GM04503 (cell line): ENCODE data around the gene SDF4.

Experiments used
- DNase-seq: peaks from one replicate; pipeline ENCODE4 v3.0.0-alpha.2; 2012; ENCODE audit warnings: low read depth

The SDF4 gene

GRCh38 chr1:1231400-1232207, at the start of gene SDF4:
Gene SDF4 (minus strand): TSS chr1:1232001. CDS start chr1:1228772, 3,229 bp downstream.
- DNase-seq, result peak; percentile 67

DNA sequence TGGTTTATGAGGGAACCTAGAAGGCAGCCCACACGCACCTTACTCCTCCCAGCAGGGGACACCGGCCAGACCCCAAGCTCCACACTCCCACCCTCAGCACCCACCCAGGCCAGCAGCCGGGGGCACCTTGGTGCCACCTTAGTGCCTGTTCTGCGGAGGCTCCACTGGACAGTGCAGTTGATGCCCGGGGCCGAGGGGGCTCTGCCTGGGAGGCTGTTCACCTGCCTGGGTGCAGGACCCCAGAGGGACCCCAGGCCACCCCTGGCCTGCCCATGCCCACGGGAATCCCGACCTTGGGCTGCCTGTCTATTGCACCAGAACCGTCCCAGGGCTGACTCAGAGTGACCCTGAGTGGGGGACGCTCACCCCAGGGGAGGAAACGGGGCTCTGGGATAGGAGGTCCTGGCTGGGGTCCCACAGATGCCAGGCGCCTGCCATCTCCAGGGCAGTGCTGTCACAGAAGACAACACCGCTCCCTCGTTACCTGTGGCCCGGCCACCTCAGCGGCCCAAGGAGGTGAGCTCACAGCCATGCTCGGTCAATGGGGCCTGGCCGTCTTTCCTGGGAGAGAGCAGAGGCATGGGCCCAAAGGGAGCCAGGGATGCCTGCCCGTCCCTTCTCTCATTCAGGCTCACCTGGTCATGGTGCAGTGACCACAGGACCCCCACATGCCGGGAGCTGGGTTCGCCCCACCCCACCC, 49.1 kb upstream of the SDF4 start:
- no peak for DNase-seq

DNA sequence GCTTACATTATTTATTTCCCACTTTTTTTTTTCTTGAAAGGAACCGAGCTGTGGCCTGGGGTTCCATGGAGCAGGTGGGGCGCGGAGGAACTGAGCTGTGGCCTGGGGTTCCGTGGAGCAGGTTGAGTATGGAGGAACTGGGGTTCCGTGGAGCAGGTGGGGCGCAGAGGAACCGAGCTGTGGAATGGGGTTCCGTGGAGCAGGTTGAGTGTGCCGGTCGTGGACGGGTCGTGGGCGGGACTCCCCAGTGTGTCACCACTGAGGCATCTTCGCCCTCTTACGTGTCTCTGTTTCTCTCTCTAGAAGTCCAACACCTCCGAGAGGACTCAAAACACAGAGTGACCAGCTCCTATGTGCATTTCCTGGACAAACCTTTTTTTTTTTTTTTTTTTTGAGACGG, 47.2 kb upstream of the SDF4 start:
- no peak for DNase-seq

- no peak for DNase-seq
Measured at GRCh38 chr1:1278620-1279019, 46.8 kb upstream of the SDF4 start.

- no peak for DNase-seq
Measured at GRCh38 chr1:1275836-1276235, 44.0 kb upstream of the SDF4 start.

GRCh38 chr1:1274931-1275431, 43.2 kb upstream of the SDF4 start:
- no peak for DNase-seq

- no peak for DNase-seq
Measured at GRCh38 chr1:1274299-1274930, 42.6 kb upstream of the SDF4 start.

DNA sequence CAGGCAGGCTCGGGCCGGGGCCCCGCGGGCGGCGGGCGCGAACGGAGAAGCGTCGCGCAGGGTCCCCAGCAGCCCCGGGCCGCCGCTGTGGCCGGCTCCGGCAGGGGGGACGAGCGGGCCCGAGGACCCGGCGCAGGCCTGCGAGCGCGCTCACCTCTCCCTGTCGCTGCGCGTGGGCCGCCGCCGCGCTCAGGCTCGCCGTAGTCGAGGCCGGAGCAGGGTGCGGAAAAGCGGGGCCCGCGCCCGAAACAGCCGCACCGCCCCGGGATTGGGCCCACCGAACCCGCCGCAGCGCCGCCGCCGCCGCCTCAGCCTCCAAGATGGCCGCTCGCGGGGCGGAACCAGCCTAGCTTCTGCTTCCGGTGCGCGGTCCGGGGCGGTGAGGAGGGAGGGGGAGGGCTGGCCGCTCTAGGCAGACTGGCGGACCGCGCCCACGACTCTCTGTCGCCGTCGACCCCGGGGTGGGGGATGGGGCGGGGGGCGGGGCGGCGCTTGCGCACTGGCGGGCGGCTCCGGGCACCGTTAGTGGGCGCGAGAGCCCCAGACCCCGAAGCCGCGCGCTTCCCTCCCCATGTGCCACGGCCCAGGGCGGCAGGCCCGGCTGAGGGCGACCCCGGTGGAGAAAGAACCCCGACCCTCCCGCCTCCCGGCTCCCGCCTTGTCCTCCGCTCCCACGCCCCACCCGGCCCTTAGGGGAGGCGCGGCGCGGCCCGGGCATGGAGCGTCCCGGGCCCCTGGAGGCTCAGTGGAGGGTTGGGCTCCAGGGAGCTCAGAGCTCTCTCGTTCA, 41.9 kb upstream of the SDF4 start, which contains the start of gene UBE2J2:
TSS of gene UBE2J2 (minus strand) at position 343 of the 787 bp plus-strand sequence. CDS start 5,862 bp downstream, outside the sequence.
- DNase-seq, result no peak

DNA sequence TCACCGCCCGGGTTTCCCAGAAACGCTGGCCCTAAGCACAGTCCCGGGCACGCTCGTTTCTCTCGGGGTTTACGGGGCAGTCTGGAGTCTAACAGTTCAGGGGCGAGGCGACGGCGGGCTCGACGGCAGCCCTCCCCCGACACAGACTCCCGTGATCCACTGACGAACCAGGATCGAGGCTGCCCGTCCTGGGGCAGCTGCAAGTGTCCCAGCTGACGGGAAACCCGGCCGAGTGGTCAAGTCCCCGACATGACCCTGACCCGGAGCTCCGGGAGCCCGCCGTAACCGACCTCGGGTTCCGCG, 41.4 kb upstream of the SDF4 start:
- no peak for DNase-seq

DNA sequence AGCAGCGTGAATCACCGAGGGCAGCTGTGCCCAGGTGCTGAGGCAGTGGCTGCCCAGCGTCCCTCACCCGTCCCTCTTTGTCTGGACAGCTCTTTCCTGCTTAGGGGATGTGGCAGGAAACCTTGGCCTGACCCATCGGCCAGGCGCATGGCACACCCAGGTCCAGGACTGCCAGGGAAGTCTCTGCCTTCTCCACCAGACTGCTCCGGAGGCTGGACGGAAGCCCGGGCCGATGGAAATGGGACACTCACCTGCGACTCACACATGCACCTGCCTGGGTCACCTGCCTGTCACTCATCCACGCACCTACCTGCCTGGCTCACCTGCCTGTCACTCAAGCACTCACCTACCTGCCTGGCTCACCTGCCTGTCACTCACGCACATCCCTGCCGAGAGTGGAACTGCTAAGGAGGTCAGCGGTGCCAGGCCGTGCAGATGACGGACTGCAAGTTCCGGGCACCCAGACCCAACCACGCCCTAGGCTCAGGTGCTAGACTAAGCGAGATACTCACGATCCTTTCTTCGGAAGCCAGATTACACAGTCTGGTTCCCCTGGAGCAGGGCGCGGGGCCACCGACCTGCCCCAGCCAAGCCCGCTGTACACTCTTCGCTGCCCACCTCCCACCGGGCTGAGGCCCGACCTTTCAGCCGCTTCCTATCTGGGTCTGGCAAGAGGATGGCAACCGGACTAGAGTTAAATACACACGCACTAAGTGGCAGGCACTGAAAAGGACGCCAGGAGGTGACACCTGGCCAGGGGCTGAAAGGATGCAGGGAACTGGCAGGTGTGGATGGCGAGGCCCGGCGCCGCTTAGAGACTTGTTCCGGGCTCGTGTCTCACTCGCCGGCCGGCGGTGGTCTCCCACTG, 40.8 kb upstream of the SDF4 start:
- no peak for DNase-seq

DNA sequence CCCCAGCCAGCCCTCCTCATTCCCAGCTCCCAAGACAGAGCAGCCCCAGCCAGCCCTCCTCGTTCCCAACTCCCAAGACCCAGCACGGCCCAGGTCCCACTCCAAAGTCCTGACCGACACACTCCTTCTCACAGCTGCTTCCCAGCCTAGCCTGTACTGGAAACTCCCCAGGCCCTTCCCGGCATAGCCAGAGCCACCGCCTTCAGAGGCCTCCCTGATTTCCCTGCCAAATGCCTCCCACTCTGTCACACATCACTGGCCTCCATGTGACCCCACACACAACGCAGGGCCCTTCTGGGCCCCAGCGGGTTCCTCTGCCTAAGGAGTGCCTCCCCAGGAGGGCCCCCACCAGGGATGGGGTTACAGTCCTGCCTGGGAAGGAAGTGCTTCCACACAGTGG, 39.0 kb upstream of the SDF4 start:
- DNase-seq, result no peak

DNA sequence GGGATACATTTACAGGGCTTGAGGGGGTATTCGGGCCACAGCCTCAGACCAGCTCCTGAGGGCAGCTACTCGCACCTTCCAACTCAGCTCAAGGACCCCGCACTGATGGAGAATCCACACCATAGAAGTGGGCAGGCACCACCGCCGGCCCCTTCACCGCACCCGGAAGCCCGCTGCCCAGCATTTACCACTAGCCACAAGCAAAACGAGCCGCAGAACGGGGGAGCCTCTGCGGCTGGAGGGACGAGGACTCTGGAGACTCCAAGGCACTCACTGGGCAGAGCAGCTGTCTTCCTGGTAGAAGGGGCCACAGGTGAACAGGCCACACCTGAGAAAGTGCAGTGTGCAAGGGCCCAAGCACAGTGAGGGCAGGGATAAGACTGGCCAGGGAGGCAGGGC, 36.5 kb upstream of the SDF4 start:
- DNase-seq, result no peak

- no peak for DNase-seq
Measured at GRCh38 chr1:1267488-1268283, 35.9 kb upstream of the SDF4 start.

GRCh38 chr1:1264868-1265272, 33.1 kb upstream of the SDF4 start:
- DNase-seq, result peak; percentile 95

DNA sequence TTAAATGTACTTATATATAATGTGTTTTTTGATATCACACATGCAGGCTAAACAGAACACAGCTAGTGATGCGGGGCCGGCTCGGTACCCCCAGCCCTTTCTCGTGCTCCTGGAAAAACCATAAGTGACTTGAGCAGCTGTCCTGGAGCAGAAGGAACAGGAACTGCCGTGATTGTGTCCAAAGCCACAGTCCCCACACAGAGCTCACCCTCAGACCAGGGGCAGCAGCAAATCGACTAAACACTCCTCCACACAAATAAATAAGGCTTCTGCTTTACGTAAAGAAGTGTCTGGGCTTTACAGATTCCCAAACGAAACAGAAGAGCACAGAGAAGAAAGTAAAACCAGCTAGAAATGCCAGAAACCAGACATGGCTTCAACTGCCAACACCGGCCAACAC, 32.2 kb upstream of the SDF4 start:
- DNase-seq, result no peak

DNA sequence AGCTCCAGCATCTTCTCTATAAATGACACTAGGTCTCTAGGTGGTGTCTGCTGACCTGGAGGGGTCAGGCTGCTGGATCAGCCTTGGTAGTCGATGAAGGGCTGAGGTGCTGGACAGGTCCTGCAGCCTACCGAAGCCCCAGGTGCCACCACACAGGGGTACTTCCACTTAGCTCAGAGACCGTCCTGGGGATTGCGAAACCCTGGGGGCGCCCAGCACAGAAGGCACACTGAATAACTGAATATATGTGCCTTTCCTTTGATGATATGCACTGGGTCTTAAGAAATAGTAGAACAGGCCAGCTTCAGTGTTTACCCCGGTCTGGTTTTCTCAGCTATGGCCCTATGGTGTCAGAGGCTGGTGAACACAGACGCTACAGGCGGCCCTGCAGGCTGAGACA, 31.0 kb upstream of the SDF4 start:
- DNase-seq, result no peak

DNA sequence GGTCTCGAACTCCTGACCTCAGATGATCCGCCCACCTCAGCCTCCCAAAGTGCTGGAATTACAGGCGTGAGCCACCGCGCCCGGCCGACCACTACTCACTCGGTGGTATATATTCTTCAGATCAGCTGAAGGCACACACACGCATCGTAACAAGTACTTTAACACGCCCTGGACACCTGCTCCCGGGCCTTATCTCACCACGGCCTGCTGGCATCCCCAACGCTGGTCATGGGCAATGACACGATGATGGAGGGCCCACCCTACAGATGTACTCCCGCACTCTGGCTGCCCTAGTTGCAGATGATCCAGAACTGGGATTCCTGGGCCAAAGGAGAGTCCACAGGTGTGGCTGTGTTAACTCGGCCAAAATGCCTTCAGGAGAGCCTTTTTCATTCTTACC, 30.3 kb upstream of the SDF4 start:
- DNase-seq, result no peak

- DNase-seq, result no peak
Measured at GRCh38 chr1:1260843-1261560, 29.2 kb upstream of the SDF4 start.

GRCh38 chr1:1259951-1260600, 28.3 kb upstream of the SDF4 start:
- DNase-seq, result no peak
